ACC112 (cell line): Measurements from ENCODE around the gene ARHGEF12.
A peak's percentile ranks its signal among the peaks of the same experiment; 100 is the strongest.

ENCODE experiments used
- H2AFZ ChIP-seq: fragments of 200-600 bp; sonication (generic); one replicate; pipeline ENCODE4 v1.6.0; 2017; ENCODE audit warnings: antibody characterized with exemption, low read length; ENCODE audit not compliant: unreplicated experiment
- H3K27ac ChIP-seq: fragments of 200-600 bp; sonication (generic); 2 replicates; pipeline ENCODE4 v1.5.1; 2014; ENCODE audit warnings: low read depth, mild to moderate bottlenecking, antibody characterized with exemption, low read length, moderate library complexity
- H3K27me3 ChIP-seq: fragments of 200-600 bp; sonication (generic); 2 replicates; pipeline ENCODE4 v1.6.1; 2014; ENCODE audit warnings: mild to moderate bottlenecking, antibody characterized with exemption, low read length, moderate library complexity, mixed read lengths; ENCODE audit not compliant: insufficient read depth
- H3K36me3 ChIP-seq: fragments of 200-600 bp; sonication (generic); 2 replicates; pipeline ENCODE4 v1.6.1; 2016; ENCODE audit warnings: mild to moderate bottlenecking, antibody characterized with exemption, low read length, moderate library complexity, mixed read lengths; ENCODE audit not compliant: insufficient read depth
- H3K4me1 ChIP-seq: fragments of 200-600 bp; sonication (generic); one replicate; pipeline ENCODE4 v1.6.1; 2016; ENCODE audit warnings: low read length, mixed read lengths; ENCODE audit not compliant: insufficient read depth, unreplicated experiment, control insufficient read depth
- H3K4me3 ChIP-seq: fragments of 200-600 bp; sonication (generic); 2 replicates; pipeline ENCODE4 v1.5.1; 2014; ENCODE audit warnings: mild to moderate bottlenecking, low read depth, low read length
- H3K79me2 ChIP-seq: fragments of 200-600 bp; sonication (generic); one replicate; pipeline ENCODE4 v1.6.0; 2016; ENCODE audit warnings: low read length; ENCODE audit not compliant: control insufficient read depth, unreplicated experiment, insufficient read depth

The ARHGEF12 gene

GRCh38 chr11:120335908-120336640 lies at the start of gene ARHGEF12:
Gene ARHGEF12 (plus strand): TSS chr11:120336413. CDS start chr11:120337244, 831 bp downstream.
- Histone ChIP-seq H3K4me1 (peaks cover 39% of the 10 kb centered on the region), H3K36me3 (no peaks in the 10 kb centered on the region), H3K79me2 (peaks cover 45% of the 10 kb centered on the region), H2AFZ (peak within 1 kb of the TSS; percentile 66), H3K4me3 (peak within 1 kb of the TSS; percentile 97), H3K27ac (peak within 1 kb of the TSS; percentile 80), H3K27me3 (no peaks in the 10 kb centered on the region)

- Histone ChIP-seq H3K27me3 (peaks cover 51% of the 10 kb centered on the region), H3K4me3 (no peak overlapping the region), H3K27ac (no peak overlapping the region), H3K79me2 (no peaks in the 10 kb centered on the region), H3K36me3 (no peaks in the 10 kb centered on the region), H2AFZ (no peak overlapping the region), H3K4me1 (no peaks in the 10 kb centered on the region)
Observed at GRCh38 chr11:120288021-120288420, 48.2 kb upstream of the ARHGEF12 start.

GRCh38 chr11:120289426-120289825 lies 46.8 kb upstream of the ARHGEF12 start:
- Histone ChIP-seq H3K4me3 (no peak overlapping the region), H3K27me3 (peaks cover 65% of the 10 kb centered on the region), H3K36me3 (no peaks in the 10 kb centered on the region), H3K27ac (no peak overlapping the region), H2AFZ (no peak overlapping the region), H3K79me2 (no peaks in the 10 kb centered on the region), H3K4me1 (no peaks in the 10 kb centered on the region)

GRCh38 chr11:120290956-120291355 lies 45.3 kb upstream of the ARHGEF12 start:
- peaks cover 79% of the 10 kb centered on the region for H3K27me3 ChIP-seq
- no peak overlapping the region for H2AFZ ChIP-seq
- no peak overlapping the region for H3K27ac ChIP-seq
- no peaks in the 10 kb centered on the region for H3K4me1 ChIP-seq
- H3K79me2 ChIP-seq: no peaks in the 10 kb centered on the region
- H3K4me3 ChIP-seq: no peak overlapping the region
- no peaks in the 10 kb centered on the region for H3K36me3 ChIP-seq

GRCh38 chr11:120293038-120293800 lies 43.0 kb upstream of the ARHGEF12 start:
- H3K27ac ChIP-seq: no peak overlapping the region
- no peak overlapping the region for H2AFZ ChIP-seq
- H3K27me3 ChIP-seq: peaks cover 90% of the 10 kb centered on the region
- no peaks in the 10 kb centered on the region for H3K79me2 ChIP-seq
- H3K4me1 ChIP-seq: no peaks in the 10 kb centered on the region
- H3K4me3 ChIP-seq: no peak overlapping the region
- H3K36me3 ChIP-seq: no peaks in the 10 kb centered on the region

GRCh38 chr11:120294096-120294495 lies 42.1 kb upstream of the ARHGEF12 start:
- H3K27ac ChIP-seq: no peak overlapping the region

GRCh38 chr11:120295099-120295498 lies 41.1 kb upstream of the ARHGEF12 start:
- Histone ChIP-seq H3K4me3 (no peak overlapping the region), H3K27me3 (peaks cover 91% of the 10 kb centered on the region), H3K36me3 (no peaks in the 10 kb centered on the region), H3K4me1 (no peaks in the 10 kb centered on the region), H3K79me2 (no peaks in the 10 kb centered on the region), H3K27ac (no peak overlapping the region), H2AFZ (no peak overlapping the region)

More at GRCh38 chr11:120294096-120294495, 42.1 kb upstream of the ARHGEF12 start:
- Histone ChIP-seq H3K27me3 (peaks cover 91% of the 10 kb centered on the region), H3K36me3 (no peaks in the 10 kb centered on the region), H2AFZ (no peak overlapping the region), H3K4me1 (no peaks in the 10 kb centered on the region), H3K4me3 (no peak overlapping the region), H3K79me2 (no peaks in the 10 kb centered on the region)

GRCh38 chr11:120296554-120296953 lies 39.7 kb upstream of the ARHGEF12 start:
- Histone ChIP-seq H3K27ac (no peak overlapping the region), H2AFZ (no peak overlapping the region), H3K27me3 (peaks cover 82% of the 10 kb centered on the region), H3K79me2 (no peaks in the 10 kb centered on the region), H3K4me3 (no peak overlapping the region), H3K36me3 (no peaks in the 10 kb centered on the region), H3K4me1 (no peaks in the 10 kb centered on the region)

GRCh38 chr11:120298461-120298860 lies 37.8 kb upstream of the ARHGEF12 start:
- no peaks in the 10 kb centered on the region for H3K36me3 ChIP-seq
- H3K27me3 ChIP-seq: peaks cover 64% of the 10 kb centered on the region
- H2AFZ ChIP-seq: no peak overlapping the region
- H3K79me2 ChIP-seq: no peaks in the 10 kb centered on the region
- H3K4me3 ChIP-seq: no peak overlapping the region
- H3K4me1 ChIP-seq: no peaks in the 10 kb centered on the region
- H3K27ac ChIP-seq: no peak overlapping the region

GRCh38 chr11:120302001-120302805 lies 34.0 kb upstream of the ARHGEF12 start:
- H3K36me3 ChIP-seq: no peaks in the 10 kb centered on the region
- no peak overlapping the region for H3K4me3 ChIP-seq
- peaks cover 11% of the 10 kb centered on the region for H3K4me1 ChIP-seq
- no peak overlapping the region for H3K27ac ChIP-seq
- peaks cover 28% of the 10 kb centered on the region for H3K27me3 ChIP-seq
- H2AFZ ChIP-seq: no peak overlapping the region
- no peaks in the 10 kb centered on the region for H3K79me2 ChIP-seq
